Sigmoid colon (tissue), 7 donors: ENCODE measurements around the gene RBPJ. TPM values are rescaled to one million over a fixed set of nuclear protein-coding genes. Genes with fewer than 3 reads are reported as not detected.
A peak's percentile ranks its signal among the peaks of the same experiment; 100 is the strongest.

Source experiments
- DNase-seq: peaks from one replicate; pipeline ENCODE4 v3.0.0-alpha.2; 2019
- H3K27ac ChIP-seq, 4 donors: fragments of 200-600 bp; sonication (generic); one replicate each; pipeline ENCODE4 v1.5.1; 2016 to 2019; ENCODE audit warnings: mild to moderate bottlenecking in 1 of 4
- H3K27me3 ChIP-seq, 3 donors: fragments of 200-600 bp; sonication (generic); one replicate each; pipeline ENCODE4 v1.5.1; 2019; ENCODE audit warnings: mild to moderate bottlenecking in 1 of 3
- H3K36me3 ChIP-seq, 4 donors: fragments of 200-600 bp; sonication (generic); one replicate each; pipeline ENCODE4 v1.5.1; 2016 to 2019
- H3K4me1 ChIP-seq, 4 donors: fragments of 200-600 bp; sonication (generic); one replicate each; pipeline ENCODE4 v1.5.1; 2017 to 2019
- H3K4me3 ChIP-seq, 4 donors: fragments of 200-600 bp; sonication (generic); one replicate each; pipeline ENCODE4 v1.5.1; 2017 to 2019; ENCODE audit warnings: mild to moderate bottlenecking in 2 of 4, moderate library complexity in 1 of 4
- H3K9me3 ChIP-seq, 4 donors: fragments of 200-600 bp in 3 of 4; sonication (generic) in 3 of 4; one replicate each; pipeline versions ENCODE4 v1.5.1 to v1.6.1; 2013 to 2019
- EP300 ChIP-seq, 4 donors: sonication (generic); formaldehyde crosslinking; IDR thresholded peaks; one replicate each; pipeline ENCODE4 v1.6.1; 2017; ENCODE audit warnings: antibody characterized with exemption in 4 of 4
- POLR2AphosphoS5 ChIP-seq, 4 donors: sonication (generic); formaldehyde crosslinking; IDR thresholded peaks; one replicate each; pipeline ENCODE4 v1.6.1; 2017; ENCODE audit warnings: antibody characterized with exemption in 4 of 4
- WGBS, 2 donors: extraction: QIAGEN DNeasy Blood & Tissue Kit; methylation state at CpG; one replicate each; pipeline ENCODE4 v1.1.7; 2013; 5-methylcytosine and 5-hydroxymethylcytosine counted together
- intact Hi-C: fragments of 100-400 bp; cut with DNase I; formaldehyde crosslinking; loops from one replicate; pipeline ENCODE4 v1.15.1; 2023
- polyA plus RNA-seq, 3 donors: library from polyadenylated mRNA; stranded (reverse); fragments of 200-250 nt; gene quantifications; one replicate each; pipeline ENCODE4 v1.2.3, GENCODE V29; 2013
- total RNA-seq, 4 donors: library from RNA; depleted of rRNA; stranded (reverse); fragments of >200 nt; gene quantifications; one replicate each; pipeline ENCODE4 v1.1.0, GENCODE V29; 2016
- TF ChIP-seq, protein P1 (sequence below), 4 experiments: fragments of 450-650 bp in 3 of 4; fragments of 200-600 bp in 1 of 4; IDR thresholded peaks; one replicate each; pipeline ENCODE4 v1.5.1; 2016 to 2019; ENCODE audit warnings: antibody characterized with exemption in 4 of 4, mild to moderate bottlenecking in 3 of 4, moderate library complexity in 2 of 4
- donor health status: healthy with polysubstance abuse.
- donor health status: Bipolar disorder and iron deficiency.
- donor health status: healthy.

Gene RBPJ
- total and polyA plus RNA-seq, 7 donors: 15.0 to 114 (median 78.4) TPM

DNA sequence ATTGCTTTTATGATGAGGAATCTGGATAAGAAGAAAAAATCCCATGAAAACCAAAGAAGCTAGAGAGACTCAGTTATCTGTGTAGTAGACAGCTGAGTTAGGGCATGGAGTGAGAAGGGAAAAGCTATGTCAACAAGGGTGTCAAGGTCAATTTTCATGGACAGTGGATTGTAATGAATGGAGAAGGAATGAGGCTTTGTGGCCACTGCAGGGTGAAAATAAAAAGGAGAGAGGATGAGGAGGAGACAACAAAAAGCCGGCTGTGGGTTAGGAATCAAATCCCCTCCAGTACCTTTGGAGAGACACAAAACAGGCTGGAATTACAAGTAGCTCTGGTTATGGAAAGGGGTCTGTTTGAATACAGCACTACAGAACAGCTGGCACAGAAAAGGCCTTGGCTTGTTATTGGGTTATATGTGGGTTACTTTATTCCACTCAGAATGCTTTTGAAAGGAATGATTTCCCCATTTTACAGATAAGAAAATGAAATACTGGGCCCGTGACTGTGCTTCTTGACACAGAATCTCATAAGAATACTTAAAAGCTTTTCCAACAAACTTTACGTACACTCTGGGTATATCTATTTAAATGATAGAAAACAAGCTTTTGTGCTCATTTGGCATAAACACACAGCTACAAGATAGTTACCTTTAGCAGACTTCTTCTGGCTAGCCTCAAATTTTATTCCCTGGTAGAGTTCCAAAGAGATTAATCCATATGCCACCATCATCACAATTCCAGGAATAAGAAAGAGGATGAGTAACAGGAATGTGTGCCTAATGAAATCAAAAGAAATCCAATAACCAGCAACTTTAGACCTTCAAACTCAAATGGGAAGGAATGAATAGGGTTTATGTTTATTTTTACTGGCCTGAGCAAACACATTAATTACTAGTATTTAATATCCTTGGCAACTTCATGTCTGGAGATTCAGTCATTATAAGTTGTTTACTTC, 162.0 kb downstream of the RBPJ start:
- no peaks in the 10 kb centered on the region for H3K9me3 ChIP-seq
- intact Hi-C loops: loop anchor here (2.0 to 5.0 kb wide), 3 partner anchors 20 to 340 kb away; partner anchors contain the start of gene RBPJ
- H3K27me3 ChIP-seq: no peaks in the 10 kb centered on the region
- peaks cover 0 to 69% (median 39%) of the 10 kb centered on the region in 4 donors for H3K4me1 ChIP-seq
- no peak for DNase-seq
- H3K27ac ChIP-seq: peak overlapping the region in 3 of 4 donors; percentile 49 to 83 (median 80)
- no peak overlapping the region for H3K4me3 ChIP-seq
- 52 to 90% methylated on average over 3 of the region's 3 CpGs for WGBS, 2 donors
- H3K36me3 ChIP-seq: no peaks in the 10 kb centered on the region
- TF ChIP-seq EP300 (IDR thresholded peaks at IDR 0.05) (peak in 3 of 4 donors; percentile 23 to 72 (median 46)), POLR2AphosphoS5 (IDR thresholded peaks at IDR 0.05) (peak; percentile 78 to 94 (median 88))
- TF ChIP-seq, protein P1, sequence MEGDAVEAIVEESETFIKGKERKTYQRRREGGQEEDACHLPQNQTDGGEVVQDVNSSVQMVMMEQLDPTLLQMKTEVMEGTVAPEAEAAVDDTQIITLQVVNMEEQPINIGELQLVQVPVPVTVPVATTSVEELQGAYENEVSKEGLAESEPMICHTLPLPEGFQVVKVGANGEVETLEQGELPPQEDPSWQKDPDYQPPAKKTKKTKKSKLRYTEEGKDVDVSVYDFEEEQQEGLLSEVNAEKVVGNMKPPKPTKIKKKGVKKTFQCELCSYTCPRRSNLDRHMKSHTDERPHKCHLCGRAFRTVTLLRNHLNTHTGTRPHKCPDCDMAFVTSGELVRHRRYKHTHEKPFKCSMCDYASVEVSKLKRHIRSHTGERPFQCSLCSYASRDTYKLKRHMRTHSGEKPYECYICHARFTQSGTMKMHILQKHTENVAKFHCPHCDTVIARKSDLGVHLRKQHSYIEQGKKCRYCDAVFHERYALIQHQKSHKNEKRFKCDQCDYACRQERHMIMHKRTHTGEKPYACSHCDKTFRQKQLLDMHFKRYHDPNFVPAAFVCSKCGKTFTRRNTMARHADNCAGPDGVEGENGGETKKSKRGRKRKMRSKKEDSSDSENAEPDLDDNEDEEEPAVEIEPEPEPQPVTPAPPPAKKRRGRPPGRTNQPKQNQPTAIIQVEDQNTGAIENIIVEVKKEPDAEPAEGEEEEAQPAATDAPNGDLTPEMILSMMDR (IDR thresholded peaks at IDR 0.05): no peak

DNA sequence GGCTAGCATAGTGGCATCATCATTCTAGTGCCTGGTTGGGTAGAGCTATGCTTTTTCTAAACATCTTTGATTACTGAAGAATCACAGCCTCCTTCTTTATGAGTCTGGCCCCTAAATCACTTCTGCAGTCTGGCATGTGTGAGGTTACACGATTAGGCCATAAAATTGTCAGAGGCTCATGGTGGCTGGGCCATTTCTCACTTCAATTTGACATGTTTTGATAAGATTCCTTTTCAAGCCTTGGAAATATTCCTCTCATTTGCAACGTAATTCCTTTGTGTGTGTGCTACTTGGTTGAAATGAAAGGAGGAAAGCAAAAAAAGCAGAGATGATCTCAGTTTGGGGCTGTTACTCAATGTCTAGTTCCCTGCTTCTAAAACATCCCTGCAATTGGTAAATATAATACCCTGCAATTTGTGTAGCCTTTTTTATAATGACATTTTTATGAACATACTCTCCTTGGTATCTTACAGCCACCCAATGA, 163.3 kb downstream of the RBPJ start:
- Histone ChIP-seq H3K27ac (peak overlapping the region in 3 of 4 donors; percentile 46 to 83 (median 80)), H3K27me3 (no peaks in the 10 kb centered on the region), H3K9me3 (no peaks in the 10 kb centered on the region), H3K4me3 (no peak overlapping the region), H3K36me3 (no peaks in the 10 kb centered on the region), H3K4me1 (peaks cover 0 to 60% (median 32%) of the 10 kb centered on the region in 4 donors)
- peak; percentile 72 for DNase-seq
- WGBS, 2 donors: 16 to 45% methylated on average over 2 of the region's 2 CpGs
- peak; percentile 72 to 92 (median 79) for TF ChIP-seq EP300 (IDR thresholded peaks at IDR 0.05)
- TF ChIP-seq, protein P1 (IDR thresholded peaks at IDR 0.05): no peak
- TF ChIP-seq POLR2AphosphoS5 (IDR thresholded peaks at IDR 0.05): peak; percentile 95 to 99 (median 97)
- intact Hi-C loops: loop anchor here (5.0 kb wide), 2 partner anchors 162 to 342 kb away; partner anchors contain the start of gene RBPJ

DNA sequence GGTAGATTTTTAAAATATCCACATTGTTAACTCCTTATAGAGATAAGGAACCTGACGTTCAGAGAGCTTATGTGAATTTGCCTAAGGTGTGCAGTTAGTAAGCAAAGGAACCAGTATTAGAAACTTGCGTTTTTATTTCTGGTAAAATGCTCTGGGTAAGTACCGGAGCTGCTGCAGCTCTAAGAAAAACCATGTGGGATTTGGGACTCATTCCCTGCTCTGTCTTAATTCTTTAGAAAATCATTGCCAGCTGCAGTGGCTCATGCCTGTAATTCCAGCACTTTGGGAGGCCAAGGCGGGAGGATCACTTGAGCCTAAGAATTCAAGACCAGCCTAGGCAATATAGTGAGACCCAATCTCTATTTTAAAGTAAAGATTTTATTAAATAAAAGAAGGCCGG, 163.7 kb downstream of the RBPJ start:
- no peak for DNase-seq
- Histone ChIP-seq H3K27ac (peak overlapping the region in 3 of 4 donors; percentile 3 to 83 (median 80)), H3K4me1 (peaks cover 0 to 56% (median 31%) of the 10 kb centered on the region in 4 donors), H3K4me3 (no peak overlapping the region), H3K36me3 (no peaks in the 10 kb centered on the region), H3K27me3 (no peaks in the 10 kb centered on the region), H3K9me3 (no peaks in the 10 kb centered on the region)
- intact Hi-C loops: loop anchor here (5.0 kb wide), 2 partner anchors 162 to 342 kb away; partner anchors contain the start of gene RBPJ
- TF ChIP-seq, protein P1 (IDR thresholded peaks at IDR 0.05): no peak
- WGBS, 2 donors: 64 to 69% methylated on average over 5 of the region's 5 CpGs

Other genes starting within 250 kb of the RBPJ start
- not detected for gene CCKAR, start 169.5 kb downstream of the RBPJ start, total RNA-seq
- under 1 TPM in 1 of 3 donors, not detected in 2; 0.60 TPM for gene CCKAR, start 169.5 kb downstream of the RBPJ start, polyA plus RNA-seq